Stimulated activated CD8-positive, alpha-beta memory T cell treated with anti-CD3 and anti-CD28 coated beads, Interleukin-7, amount 100 ng/mL, for 48 hours (primary cell): Measurements from ENCODE around the gene TMEM135.
"Not testable (repeated sequence)": the region's sequence is repeated elsewhere in the genome, so short reads cannot be mapped to it uniquely, and the experiment has no call there.

Source experiments
- DNase-seq, 2 donors: peaks; one replicate each; pipeline ENCODE4 v3.0.0-alpha.2; 2020; ENCODE audit warnings: low read depth in 1 of 2; ENCODE audit errors: extremely low read depth in 1 of 2

TMEM135 gene

GRCh38 chr11:87076260-87076783, 38.6 kb downstream of the TMEM135 start:
- no peak for DNase-seq

- DNase-seq, result no peak
These were observed 39.2 kb downstream of the TMEM135 start for GRCh38 chr11:87076874-87077429.

- no peak for DNase-seq
These were observed 43.6 kb downstream of the TMEM135 start for GRCh38 chr11:87081358-87081757.

- DNase-seq, result no peak
These were observed 44.9 kb downstream of the TMEM135 start for GRCh38 chr11:87082590-87082989.

GRCh38 chr11:87083029-87083428, 45.3 kb downstream of the TMEM135 start:
- DNase-seq, result no peak

- no peak for DNase-seq
These were observed 54.4 kb downstream of the TMEM135 start for GRCh38 chr11:87092159-87092558.

- no peak for DNase-seq
These were observed 54.8 kb downstream of the TMEM135 start for GRCh38 chr11:87092567-87092966.

- peak in 1 of 2 donors; percentile 3 for DNase-seq
These were observed 59.8 kb downstream of the TMEM135 start for GRCh38 chr11:87097582-87097981.

GRCh38 chr11:87101956-87102580, 64.3 kb downstream of the TMEM135 start:
- no peak for DNase-seq

- DNase-seq, result not testable (repeated sequence)
These were observed 68.1 kb downstream of the TMEM135 start for GRCh38 chr11:87105826-87106225.

GRCh38 chr11:87107379-87107778, 69.6 kb downstream of the TMEM135 start:
- DNase-seq, result not testable (repeated sequence)

GRCh38 chr11:87110443-87111131, 72.9 kb downstream of the TMEM135 start:
- no peak for DNase-seq

GRCh38 chr11:87114093-87114492, 76.4 kb downstream of the TMEM135 start:
- no peak for DNase-seq

- no peak for DNase-seq
These were observed 78.5 kb downstream of the TMEM135 start for GRCh38 chr11:87116185-87116584.

GRCh38 chr11:87120937-87121336, 83.2 kb downstream of the TMEM135 start:
- DNase-seq, result no peak

GRCh38 chr11:87122852-87123251, 85.1 kb downstream of the TMEM135 start:
- DNase-seq, result no peak

GRCh38 chr11:87125257-87125656, 87.5 kb downstream of the TMEM135 start:
- no peak for DNase-seq

GRCh38 chr11:87127101-87127500, 89.4 kb downstream of the TMEM135 start:
- no peak for DNase-seq

- DNase-seq, result no peak
These were observed 90.6 kb downstream of the TMEM135 start for GRCh38 chr11:87128372-87128771.

GRCh38 chr11:87134524-87135106, 96.9 kb downstream of the TMEM135 start:
- DNase-seq, result no peak

GRCh38 chr11:87136236-87136635, 98.5 kb downstream of the TMEM135 start:
- DNase-seq, result no peak

- no peak for DNase-seq
These were observed 100.0 kb downstream of the TMEM135 start for GRCh38 chr11:87137711-87138110.
